Natural killer cell treated with Interleukin-12 subunit alpha and Interleukin-12 subunit beta and Interleukin-15 and Interleukin-18, amount 100 ng/mL, for 72 hours (primary cell): ENCODE data around the gene HSDL2. TPM values are rescaled to one million over a fixed set of nuclear protein-coding genes. Genes with fewer than 3 reads are reported as not detected.

Source experiments
- ATAC-seq, 2 donors: fragments of 150-1000 bp; cut with Tn5 transposase in 1 of 2; sonication (Bioruptor Pico), chemical (Tn5 transposase) in 1 of 2; 2 replicates each; pipeline ENCODE4 v1.10.0; 2021
- DNase-seq: peaks from one replicate; pipeline ENCODE4 v3.0.0; 2022; ENCODE audit warnings: low spot score
- H3K27ac Mint-ChIP-seq, 2 donors: 1 replicate in 1 of 2; 2 replicates in 1 of 2; pipeline ENCODE4 v1.8.0; 2022; ENCODE audit warnings: mixed read lengths in 2 of 2, mild to moderate bottlenecking in 1 of 2, moderate library complexity in 1 of 2
- H3K27me3 Mint-ChIP-seq, 2 donors: 1 replicate in 1 of 2; 2 replicates in 1 of 2; pipeline ENCODE4 v1.8.0; 2022; ENCODE audit warnings: mixed read lengths in 2 of 2
- H3K36me3 Mint-ChIP-seq: one replicate; pipeline ENCODE4 v1.8.0; 2022; ENCODE audit warnings: mixed read lengths
- H3K4me1 Mint-ChIP-seq, 2 donors: 1 replicate in 1 of 2; 2 replicates in 1 of 2; pipeline ENCODE4 v1.8.0; 2022; ENCODE audit warnings: low read depth in 2 of 2, mixed read lengths in 2 of 2, mild to moderate bottlenecking in 1 of 2
- H3K4me3 Mint-ChIP-seq: one replicate; pipeline ENCODE4 v1.8.0; 2022; ENCODE audit warnings: mixed read lengths
- H3K9me3 Mint-ChIP-seq: 2 replicates; pipeline ENCODE4 v1.8.0; 2022; ENCODE audit warnings: mixed read lengths
- total RNA-seq, 2 donors: library from RNA; stranded (reverse); gene quantifications; one replicate each; pipeline ENCODE4 v1.2.3, GENCODE V29; 2022

The HSDL2 gene
- total RNA-seq, 2 donors from 2014 or later = 15.6 to 19.6 TPM

DNA sequence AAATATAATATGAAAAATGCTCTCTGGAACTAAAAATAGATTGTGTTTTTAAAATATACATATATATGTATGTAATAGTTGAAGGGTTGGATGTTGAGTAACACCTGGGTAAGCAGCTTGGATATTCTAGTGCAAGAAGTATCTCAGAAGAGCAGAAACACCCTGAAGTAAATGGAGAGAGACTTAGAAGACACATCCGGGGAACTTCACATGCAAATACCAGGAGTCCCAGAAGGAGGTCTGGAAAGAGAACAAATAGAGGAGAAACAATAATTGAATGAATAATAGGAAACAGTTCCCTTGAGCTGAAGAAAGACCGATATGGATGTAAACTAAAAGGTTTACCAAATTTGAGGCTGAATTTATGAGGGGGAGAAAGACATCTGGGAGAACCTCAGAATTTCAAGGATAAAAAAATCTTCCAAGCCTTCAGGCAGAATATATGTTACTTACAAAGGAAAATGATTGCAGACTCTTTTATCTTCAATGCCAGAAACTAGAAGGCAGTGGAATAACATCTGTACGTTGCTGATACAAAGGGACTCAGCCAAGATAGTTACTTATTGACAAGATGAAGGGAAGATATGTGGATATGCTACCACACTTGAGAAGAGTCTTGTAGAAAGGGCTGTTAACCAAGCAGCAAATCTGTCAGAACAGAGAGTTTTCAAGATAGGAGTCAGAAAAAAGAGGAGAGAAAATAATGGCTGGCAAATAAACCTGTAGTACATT is 42.7 kb downstream of the HSDL2 start:
- H3K4me3 Mint-ChIP-seq = no peak overlapping the region
- ATAC-seq = no peak
- H3K27me3 Mint-ChIP-seq = no peaks in the 10 kb centered on the region
- DNase-seq = no peak
- H3K36me3 Mint-ChIP-seq = peaks cover 4% of the 10 kb centered on the region
- H3K9me3 Mint-ChIP-seq = no peaks in the 10 kb centered on the region
- H3K27ac Mint-ChIP-seq = no peak overlapping the region
- no peaks in the 10 kb centered on the region for H3K4me1 Mint-ChIP-seq

DNA sequence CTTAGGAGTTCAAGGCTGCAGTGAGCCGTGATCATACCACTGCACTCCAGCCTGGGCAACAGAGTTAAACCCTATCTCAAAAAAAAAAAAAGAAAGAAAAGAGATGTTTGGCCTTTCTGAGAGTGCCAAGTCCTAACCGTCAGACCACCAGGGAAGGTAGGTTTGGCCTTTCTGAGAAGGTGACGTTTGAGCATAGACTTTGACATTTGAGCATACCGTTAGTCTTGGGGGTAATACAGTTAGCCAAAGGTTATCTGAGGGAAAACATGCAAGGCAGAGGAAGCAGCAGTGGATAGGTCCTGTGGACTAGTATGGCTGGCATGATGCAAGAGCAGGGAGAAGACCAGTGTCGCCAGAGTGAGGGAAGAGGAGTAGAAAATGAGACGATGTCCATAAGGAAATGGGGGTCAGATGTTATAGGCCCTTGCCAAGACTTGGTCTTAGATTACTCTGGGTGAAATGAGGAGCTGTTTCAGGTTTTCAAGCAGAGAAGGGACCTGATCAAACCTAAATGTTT is 50.2 kb downstream of the HSDL2 start:
- no peaks in the 10 kb centered on the region for H3K9me3 Mint-ChIP-seq
- no peaks in the 10 kb centered on the region for H3K36me3 Mint-ChIP-seq
- no peaks in the 10 kb centered on the region for H3K27me3 Mint-ChIP-seq
- DNase-seq (no peak), ATAC-seq (no peak)
- peaks cover 4 to 6% of the 10 kb centered on the region in 2 donors for H3K4me1 Mint-ChIP-seq
- H3K27ac Mint-ChIP-seq = no peak overlapping the region
- H3K4me3 Mint-ChIP-seq = no peak overlapping the region

DNA sequence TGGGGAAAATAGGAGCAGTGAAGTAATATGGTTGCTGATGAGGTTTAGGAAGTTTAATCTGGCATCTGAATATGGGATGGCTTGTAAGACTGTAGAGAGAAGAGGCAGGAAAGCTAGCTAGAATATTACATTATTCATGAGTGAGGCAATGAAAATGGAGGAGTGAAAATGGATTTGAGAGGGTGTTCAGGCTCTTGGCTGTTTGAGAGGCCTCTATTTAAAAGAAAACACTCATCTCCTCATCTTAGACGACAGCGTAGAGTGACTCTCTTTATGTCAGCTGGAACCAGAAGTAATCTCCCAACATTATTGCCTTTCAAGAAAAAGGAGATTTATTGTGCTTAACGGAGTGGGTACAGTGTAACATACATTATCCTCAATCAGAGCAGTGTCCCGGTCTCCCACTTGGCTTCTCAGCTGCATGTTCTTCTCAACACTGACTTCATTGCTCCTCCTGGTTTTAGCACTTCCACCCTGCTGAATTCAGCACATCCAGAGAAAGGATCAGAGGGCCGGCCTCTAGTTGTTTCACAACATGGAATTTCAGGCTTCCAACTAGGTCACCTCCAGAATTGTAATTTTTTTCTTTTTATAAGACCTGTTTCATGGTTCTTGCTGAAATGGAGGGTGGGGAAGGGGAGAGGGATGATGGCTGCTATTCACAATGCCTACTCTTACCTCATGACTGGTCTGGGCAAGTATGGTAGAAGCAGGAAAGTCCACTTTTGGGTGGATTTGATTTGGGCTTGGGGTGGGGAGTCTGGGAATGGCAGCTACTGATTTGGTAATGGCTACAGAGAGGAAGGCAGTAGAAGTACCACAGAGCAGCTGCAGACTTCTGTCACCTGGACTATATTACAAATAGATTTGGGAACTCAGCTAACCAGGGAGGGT is 53.8 kb downstream of the HSDL2 start:
- no peak overlapping the region for H3K27ac Mint-ChIP-seq
- H3K4me1 Mint-ChIP-seq = peaks cover 4 to 6% of the 10 kb centered on the region in 2 donors
- ATAC-seq = no peak
- DNase-seq = no peak
- no peaks in the 10 kb centered on the region for H3K27me3 Mint-ChIP-seq
- H3K4me3 Mint-ChIP-seq = no peak overlapping the region
- no peaks in the 10 kb centered on the region for H3K36me3 Mint-ChIP-seq
- H3K9me3 Mint-ChIP-seq = no peaks in the 10 kb centered on the region

DNA sequence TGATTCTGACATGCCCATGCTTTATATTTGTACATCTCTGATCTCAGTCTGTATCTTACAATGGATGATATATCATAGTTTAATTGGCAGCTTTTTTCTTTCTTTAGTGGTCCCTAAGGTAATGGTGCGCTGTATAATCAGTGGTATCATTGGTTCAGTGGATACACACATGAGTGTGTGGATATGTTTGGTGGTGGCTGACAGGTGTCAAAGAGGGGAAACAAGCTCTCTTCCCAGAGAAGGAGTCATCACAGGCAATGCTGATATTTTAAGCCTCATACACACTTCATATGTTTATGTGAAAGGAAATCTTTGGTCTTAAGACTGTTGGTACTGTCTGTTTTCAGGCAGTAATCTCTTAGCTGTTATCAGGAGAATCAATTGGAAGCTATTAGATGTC is 54.6 kb downstream of the HSDL2 start:
- Mint-ChIP-seq H3K36me3 (no peaks in the 10 kb centered on the region), H3K9me3 (no peaks in the 10 kb centered on the region), H3K4me3 (no peak overlapping the region), H3K27me3 (no peaks in the 10 kb centered on the region), H3K27ac (no peak overlapping the region), H3K4me1 (peaks cover 4 to 6% of the 10 kb centered on the region in 2 donors)
- no peak for DNase-seq
- no peak for ATAC-seq

DNA sequence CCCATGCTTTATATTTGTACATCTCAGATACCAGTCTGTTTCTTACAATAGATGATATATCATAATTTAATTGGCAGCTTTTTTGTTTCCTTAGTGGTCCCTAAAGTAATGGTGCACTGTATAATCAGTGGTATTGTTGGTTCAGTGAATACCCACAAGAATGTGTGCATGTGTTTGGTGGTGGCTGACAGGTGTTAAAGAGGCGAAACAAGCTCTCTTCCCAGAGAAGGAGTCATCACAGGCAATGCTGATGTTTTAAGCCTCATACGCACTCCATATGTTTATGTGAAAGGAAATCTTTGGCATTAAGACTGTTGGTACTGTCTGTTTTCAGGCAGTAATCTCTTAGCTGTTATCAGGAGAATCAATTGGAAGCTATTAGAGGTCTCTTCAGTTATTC is 57.5 kb downstream of the HSDL2 start:
- no peaks in the 10 kb centered on the region for H3K27me3 Mint-ChIP-seq
- no peak overlapping the region for H3K4me3 Mint-ChIP-seq
- H3K27ac Mint-ChIP-seq = no peak overlapping the region
- DNase-seq (no peak), ATAC-seq (no peak)
- H3K36me3 Mint-ChIP-seq = no peaks in the 10 kb centered on the region
- no peaks in the 10 kb centered on the region for H3K9me3 Mint-ChIP-seq
- peaks cover 4 to 6% of the 10 kb centered on the region in 2 donors for H3K4me1 Mint-ChIP-seq

DNA sequence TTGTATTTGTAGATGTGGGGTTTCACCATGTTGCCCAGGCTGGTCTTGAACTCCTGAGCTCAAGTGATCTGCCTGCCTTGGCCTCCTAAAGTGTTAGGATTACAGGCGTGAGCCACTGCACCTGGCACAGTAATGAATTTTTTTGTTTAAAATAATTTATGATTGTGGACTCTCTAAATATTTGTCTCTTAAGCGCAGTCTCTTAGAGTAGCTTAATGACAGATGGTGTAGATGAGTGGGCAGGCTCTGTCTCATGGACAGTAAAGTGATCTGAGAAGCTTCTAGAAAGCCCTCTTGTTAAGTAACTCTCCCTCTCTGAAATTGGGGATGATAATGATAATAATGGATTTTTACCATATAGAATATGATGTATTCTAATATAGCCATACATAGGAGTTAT is 59.3 kb downstream of the HSDL2 start:
- H3K36me3 Mint-ChIP-seq = no peaks in the 10 kb centered on the region
- no peaks in the 10 kb centered on the region for H3K9me3 Mint-ChIP-seq
- no peak overlapping the region for H3K27ac Mint-ChIP-seq
- peaks cover 3 to 4% of the 10 kb centered on the region in 2 donors for H3K4me1 Mint-ChIP-seq
- ATAC-seq = no peak
- DNase-seq = no peak
- no peak overlapping the region for H3K4me3 Mint-ChIP-seq
- H3K27me3 Mint-ChIP-seq = no peaks in the 10 kb centered on the region

DNA sequence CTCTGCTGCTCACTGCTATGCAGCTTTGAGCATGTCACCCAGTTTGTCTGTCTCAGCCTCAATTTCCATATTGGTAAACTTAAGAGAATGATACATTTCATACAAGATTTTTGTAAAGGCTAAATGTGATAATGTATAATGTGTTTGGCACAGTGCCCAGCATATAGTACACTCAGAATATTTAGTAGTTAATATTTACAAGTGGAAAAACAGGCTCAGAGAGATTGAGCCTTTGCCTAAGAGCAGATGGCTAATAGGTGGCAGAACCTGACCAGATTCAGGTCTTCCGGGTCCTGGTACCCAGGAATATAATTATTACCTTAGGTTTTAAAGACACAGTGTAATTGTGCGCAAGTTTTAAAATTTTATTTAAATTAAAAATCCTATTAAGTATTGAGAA is 59.9 kb downstream of the HSDL2 start:
- no peaks in the 10 kb centered on the region for H3K27me3 Mint-ChIP-seq
- ATAC-seq = no peak
- no peak overlapping the region for H3K4me3 Mint-ChIP-seq
- no peaks in the 10 kb centered on the region for H3K36me3 Mint-ChIP-seq
- no peaks in the 10 kb centered on the region for H3K4me1 Mint-ChIP-seq
- no peak for DNase-seq
- no peak overlapping the region for H3K27ac Mint-ChIP-seq
- no peaks in the 10 kb centered on the region for H3K9me3 Mint-ChIP-seq

DNA sequence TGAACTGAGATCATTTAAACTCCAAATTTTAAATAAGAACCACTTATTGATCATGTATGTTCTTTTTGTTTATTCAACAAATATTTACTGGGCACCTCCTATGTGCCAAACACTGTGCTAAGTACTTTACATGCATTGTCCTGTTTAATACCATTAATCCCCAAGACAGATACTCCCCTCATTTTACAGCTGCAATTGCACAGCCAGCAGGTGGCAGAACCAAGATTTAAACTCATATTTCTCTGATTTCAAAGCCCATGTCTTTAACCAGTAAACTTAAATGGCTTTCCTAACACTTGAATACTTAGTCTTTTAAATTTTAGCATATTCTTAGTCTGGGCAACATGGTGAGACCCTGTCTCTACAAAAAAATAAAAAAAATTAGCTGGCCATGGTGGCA is 63.3 kb downstream of the HSDL2 start:
- no peak overlapping the region for H3K27ac Mint-ChIP-seq
- no peaks in the 10 kb centered on the region for H3K9me3 Mint-ChIP-seq
- H3K36me3 Mint-ChIP-seq = no peaks in the 10 kb centered on the region
- ATAC-seq (no peak), DNase-seq (no peak)
- peaks cover 0 to 12% of the 10 kb centered on the region in 2 donors for H3K4me1 Mint-ChIP-seq
- H3K27me3 Mint-ChIP-seq = no peaks in the 10 kb centered on the region
- no peak overlapping the region for H3K4me3 Mint-ChIP-seq

DNA sequence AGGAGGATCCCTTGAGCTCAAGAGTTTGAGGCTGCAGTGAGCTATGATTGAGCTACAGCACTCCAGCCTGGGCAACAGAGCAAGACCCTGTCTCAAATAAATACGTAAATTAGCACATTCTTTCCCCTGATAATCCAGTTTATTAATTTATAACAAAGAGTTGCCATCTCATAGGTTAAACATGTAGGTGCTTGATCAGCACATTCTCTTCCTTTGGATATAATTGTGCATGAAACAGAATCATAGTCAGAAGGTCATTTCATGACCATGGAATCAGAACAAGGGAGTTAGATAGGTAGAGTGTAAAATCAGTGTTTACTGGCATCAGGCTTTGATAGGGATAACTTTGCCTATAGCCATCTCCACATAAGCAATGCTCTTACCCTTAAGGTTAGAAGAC is 63.7 kb downstream of the HSDL2 start:
- peaks cover 0 to 12% of the 10 kb centered on the region in 2 donors for H3K4me1 Mint-ChIP-seq
- H3K4me3 Mint-ChIP-seq = no peak overlapping the region
- H3K27ac Mint-ChIP-seq = no peak overlapping the region
- H3K9me3 Mint-ChIP-seq = no peaks in the 10 kb centered on the region
- DNase-seq (no peak), ATAC-seq (no peak)
- no peaks in the 10 kb centered on the region for H3K36me3 Mint-ChIP-seq
- H3K27me3 Mint-ChIP-seq = no peaks in the 10 kb centered on the region

DNA sequence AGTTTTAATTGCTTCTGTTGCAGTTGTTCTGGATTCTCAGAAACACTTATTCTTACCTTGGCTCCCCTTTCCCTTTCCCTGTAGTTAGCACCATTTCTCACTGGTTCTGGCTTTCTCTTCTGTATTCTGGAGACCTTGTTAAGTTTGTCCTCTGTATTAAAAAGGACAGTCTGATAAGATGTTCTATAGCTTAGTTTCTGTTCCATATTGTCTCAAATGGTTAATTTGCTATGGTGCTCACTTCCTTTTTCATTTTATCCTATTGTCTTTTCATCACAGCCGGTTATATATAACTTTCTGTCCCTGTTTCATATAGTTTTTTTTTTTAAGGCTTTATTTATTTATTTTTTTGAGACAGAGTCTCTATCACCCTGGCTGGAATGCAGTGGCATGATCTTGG is 65.3 kb downstream of the HSDL2 start:
- ATAC-seq (no peak), DNase-seq (no peak)
- H3K27ac Mint-ChIP-seq = peak overlapping the region in 1 of 2 donors; percentile 64
- no peaks in the 10 kb centered on the region for H3K36me3 Mint-ChIP-seq
- no peak overlapping the region for H3K4me3 Mint-ChIP-seq
- H3K27me3 Mint-ChIP-seq = no peaks in the 10 kb centered on the region
- no peaks in the 10 kb centered on the region for H3K9me3 Mint-ChIP-seq
- H3K4me1 Mint-ChIP-seq = peaks cover 0 to 12% of the 10 kb centered on the region in 2 donors

DNA sequence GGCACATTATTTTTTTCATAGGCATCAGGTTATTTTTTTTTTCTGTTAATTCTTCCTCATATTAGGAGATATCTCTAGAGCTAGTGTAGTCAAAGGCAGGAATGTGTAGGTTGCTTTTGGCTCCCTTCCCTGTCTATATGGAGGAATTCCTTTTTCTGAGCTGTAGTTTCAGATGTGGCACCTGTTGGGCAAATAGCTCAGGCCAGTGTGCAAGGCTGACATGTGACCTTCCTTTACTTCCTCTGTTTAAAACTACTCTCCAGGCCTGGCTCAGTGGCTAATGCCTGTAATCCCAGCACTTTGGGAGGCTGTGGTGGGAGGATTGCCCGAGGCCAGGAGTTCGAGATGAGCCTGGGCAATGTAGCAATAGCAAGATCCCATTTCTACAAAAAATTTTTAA is 66.2 kb downstream of the HSDL2 start:
- peak overlapping the region in 1 of 2 donors; percentile 50 for H3K27ac Mint-ChIP-seq
- no peaks in the 10 kb centered on the region for H3K9me3 Mint-ChIP-seq

DNA sequence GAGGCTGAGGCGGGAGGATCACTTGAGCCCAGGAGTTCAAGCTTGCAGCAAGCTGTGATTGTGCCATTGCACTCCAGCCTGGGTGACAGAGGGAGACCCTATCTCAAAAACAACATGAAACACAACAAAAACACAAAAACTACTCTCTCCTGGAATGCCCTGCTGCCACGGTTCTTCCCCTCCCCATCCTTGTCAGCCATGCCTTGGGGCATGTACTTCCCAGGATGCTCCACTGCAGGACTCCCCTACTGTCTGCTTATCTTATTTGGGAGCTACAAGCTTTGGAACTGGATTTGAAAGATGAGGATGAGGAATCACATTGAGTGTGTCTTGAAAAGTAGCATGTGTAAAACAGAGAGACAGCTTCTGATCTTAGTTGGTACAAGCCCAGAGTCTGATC is 66.6 kb downstream of the HSDL2 start:
- Mint-ChIP-seq H3K9me3 (no peaks in the 10 kb centered on the region), H3K27me3 (no peaks in the 10 kb centered on the region), H3K27ac (peak overlapping the region in 1 of 2 donors; percentile 50), H3K4me1 (peaks cover 0 to 12% of the 10 kb centered on the region in 2 donors), H3K36me3 (no peaks in the 10 kb centered on the region), H3K4me3 (no peak overlapping the region)
- no peak for DNase-seq
- no peak for ATAC-seq

More for the DNA sequence above, 66.2 kb downstream of the HSDL2 start:
- DNase-seq (no peak), ATAC-seq (no peak)
- H3K4me3 Mint-ChIP-seq = no peak overlapping the region
- peaks cover 0 to 12% of the 10 kb centered on the region in 2 donors for H3K4me1 Mint-ChIP-seq
- no peaks in the 10 kb centered on the region for H3K36me3 Mint-ChIP-seq
- H3K27me3 Mint-ChIP-seq = no peaks in the 10 kb centered on the region

DNA sequence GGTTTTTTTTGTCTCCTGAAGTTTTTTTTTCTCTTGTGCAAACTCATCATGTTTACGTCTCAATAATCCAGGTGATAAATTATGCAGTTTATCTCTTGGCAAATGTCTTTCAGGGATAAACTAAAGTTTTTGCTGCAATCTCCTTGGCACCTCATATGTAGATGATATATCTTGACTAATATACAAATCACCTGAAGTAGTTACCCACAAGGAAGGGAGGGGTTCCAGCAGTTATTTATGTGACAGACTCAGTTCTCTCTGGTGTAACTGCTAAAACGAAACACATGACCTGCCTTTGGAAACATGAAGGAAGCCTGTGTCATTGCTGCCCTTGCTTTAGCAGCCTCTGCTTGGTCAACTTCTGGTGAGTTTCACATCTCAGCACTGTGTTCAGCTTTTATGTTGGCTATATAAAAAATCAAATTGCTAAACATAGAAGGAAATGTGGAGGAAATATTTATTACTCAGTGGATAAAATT is 67.4 kb downstream of the HSDL2 start:
- no peak overlapping the region for H3K27ac Mint-ChIP-seq
- H3K4me3 Mint-ChIP-seq = no peak overlapping the region
- no peaks in the 10 kb centered on the region for H3K27me3 Mint-ChIP-seq
- DNase-seq = no peak
- no peaks in the 10 kb centered on the region for H3K36me3 Mint-ChIP-seq
- peaks cover 0 to 12% of the 10 kb centered on the region in 2 donors for H3K4me1 Mint-ChIP-seq
- no peaks in the 10 kb centered on the region for H3K9me3 Mint-ChIP-seq
- ATAC-seq = no peak

DNA sequence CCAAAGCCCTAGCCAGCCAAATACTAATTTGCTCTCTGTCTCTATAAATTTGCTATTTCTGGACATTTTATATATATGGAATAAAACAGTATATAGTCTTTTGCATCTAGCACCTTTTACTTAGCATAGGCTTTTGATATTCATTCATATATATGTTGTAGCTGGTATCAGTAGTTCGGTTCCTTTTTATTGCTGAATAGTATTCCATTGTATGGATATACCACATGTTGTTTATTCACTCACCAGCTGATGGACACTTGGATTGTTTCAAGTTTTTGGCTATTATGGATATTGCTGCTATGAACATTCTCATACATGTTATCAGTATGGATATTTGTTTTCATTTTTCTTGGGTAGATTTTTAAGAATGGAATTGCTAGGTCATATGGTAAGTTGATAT is 82.9 kb downstream of the HSDL2 start:
- no peaks in the 10 kb centered on the region for H3K4me1 Mint-ChIP-seq
- H3K9me3 Mint-ChIP-seq = no peaks in the 10 kb centered on the region
- H3K27ac Mint-ChIP-seq = no peak overlapping the region
- ATAC-seq (no peak), DNase-seq (no peak)
- no peaks in the 10 kb centered on the region for H3K27me3 Mint-ChIP-seq
- no peak overlapping the region for H3K4me3 Mint-ChIP-seq
- H3K36me3 Mint-ChIP-seq = peaks cover 3% of the 10 kb centered on the region
